Naive thymus-derived CD8-positive, alpha-beta T cell (primary cell): Measurements from ENCODE around the gene MOAP1. TPM values are rescaled to one million over a fixed set of nuclear protein-coding genes. Genes with fewer than 3 reads are reported as not detected.
"Not testable (repeated sequence)": the region's sequence is repeated elsewhere in the genome, so short reads cannot be mapped to it uniquely, and the experiment has no call there.

Experiments
- ATAC-seq, 2 donors: fragments of 150-1000 bp; cut with Tn5 transposase in 1 of 2; sonication (Bioruptor Pico), chemical (Tn5 transposase) in 1 of 2; 1 replicate in 1 of 2; 2 replicates in 1 of 2; pipeline ENCODE4 v1.10.0; 2021; ENCODE audit warnings: mild to moderate bottlenecking in 2 of 2, moderate library complexity in 2 of 2
- POLR2A ChIA-PET: fragments of 350-600 bp; sonication (Branson Sonifier 250); formaldehyde crosslinking; loops from one replicate; lab custom pipeline; 2021; ENCODE audit warnings: antibody characterized with exemption; lab: Charles Lee
- DNase-seq, 10 donors: peaks; one replicate each; pipeline versions ENCODE4 v3.0.0 to v3.0.0-alpha.2; 2020 to 2022
- H3K27ac Mint-ChIP-seq, 10 donors: one replicate each; pipeline ENCODE4 v1.8.0; 2020 to 2022; ENCODE audit warnings: mild to moderate bottlenecking in 10 of 10, mixed read lengths in 10 of 10, moderate library complexity in 4 of 10, inconsistent platforms in 1 of 10
- H3K27me3 Mint-ChIP-seq, 5 donors: one replicate each; pipeline ENCODE4 v1.8.0; 2021 to 2022; ENCODE audit warnings: mixed read lengths in 5 of 5
- H3K36me3 Mint-ChIP-seq, 3 donors: one replicate each; pipeline ENCODE4 v1.8.0; 2020 to 2022; ENCODE audit warnings: mixed read lengths in 3 of 3, mild to moderate bottlenecking in 2 of 3, inconsistent platforms in 1 of 3
- H3K4me1 Mint-ChIP-seq, 4 donors: one replicate each; pipeline ENCODE4 v1.8.0; 2021 to 2022; ENCODE audit warnings: mixed read lengths in 4 of 4
- H3K4me3 Mint-ChIP-seq, 10 donors: one replicate each; pipeline ENCODE4 v1.8.0; 2020 to 2022; ENCODE audit warnings: mild to moderate bottlenecking in 10 of 10, mixed read lengths in 10 of 10, moderate library complexity in 6 of 10, inconsistent platforms in 1 of 10
- H3K9me3 Mint-ChIP-seq, 9 donors: one replicate each; pipeline ENCODE4 v1.8.0; 2020 to 2022; ENCODE audit warnings: mixed read lengths in 9 of 9, mild to moderate bottlenecking in 3 of 9, inconsistent platforms in 1 of 9, moderate library complexity in 1 of 9
- polyA plus RNA-seq, 3 donors: library from polyadenylated mRNA; unstranded; fragments of 300-500 nt; fragmentation: Illumina TruSeq; gene quantifications; one replicate each; pipeline ENCODE4 v1.2.3, GENCODE V29; 2021
- total RNA-seq, 8 experiments: library from RNA in 2 of 8; stranded (reverse) in 2 of 8; gene quantifications; one replicate each; pipeline ENCODE4 v1.2.3 and lab custom pipeline; 2021 to 2026

Gene MOAP1
- total and polyA plus RNA-seq, 5 experiments from 2014 or later, result 56.8 to 75.0 (median 58.7) TPM

DNA sequence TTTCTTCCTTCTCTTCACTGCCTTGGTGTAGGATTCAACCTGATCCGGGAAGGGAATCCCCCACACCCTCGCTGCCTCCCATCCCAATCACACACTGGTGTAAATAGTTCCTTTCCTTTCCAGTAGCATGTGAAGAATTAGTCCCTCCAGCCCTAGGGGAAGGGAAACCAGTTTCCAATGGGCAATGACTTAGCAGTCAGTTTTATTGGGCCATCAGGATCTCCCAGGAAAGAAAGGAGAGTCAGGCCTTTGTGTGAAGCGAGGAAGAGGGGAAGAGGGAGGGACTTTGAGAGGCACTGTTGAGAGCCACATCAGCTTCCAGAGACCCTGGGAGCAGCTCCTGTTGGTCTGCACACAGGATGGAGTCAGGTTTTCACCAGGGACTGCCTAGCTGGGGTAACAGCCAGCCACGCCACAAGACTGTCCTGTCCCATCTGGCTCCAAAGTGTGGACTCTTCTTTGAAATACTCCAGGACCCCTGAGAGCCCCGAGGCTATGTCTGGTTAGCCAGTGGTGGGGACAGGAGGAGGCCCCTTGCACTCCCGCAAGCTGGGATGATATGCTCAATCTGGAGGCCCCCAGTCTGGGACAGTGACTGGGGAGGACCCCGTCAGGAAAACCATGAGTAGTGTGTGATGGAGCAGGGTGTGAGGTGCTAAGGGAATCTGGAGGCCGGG is 27.9 kb downstream of the MOAP1 start:
- DNase-seq (no peak), ATAC-seq (no peak)
- Mint-ChIP-seq H3K36me3 (no peaks in the 10 kb centered on the region), H3K4me1 (no peaks in the 10 kb centered on the region), H3K4me3 (no peak overlapping the region), H3K27ac (peak overlapping the region in 1 of 10 donors; percentile 59), H3K27me3 (peaks cover 0 to 2% (median 0%) of the 10 kb centered on the region in 5 donors), H3K9me3 (no peaks in the 10 kb centered on the region)
- POLR2A ChIA-PET, result interaction anchor here (0.6 kb wide), 1 partner anchor 23 kb away, joined by 8 read pairs; no protein-coding TSS in a partner anchor

DNA sequence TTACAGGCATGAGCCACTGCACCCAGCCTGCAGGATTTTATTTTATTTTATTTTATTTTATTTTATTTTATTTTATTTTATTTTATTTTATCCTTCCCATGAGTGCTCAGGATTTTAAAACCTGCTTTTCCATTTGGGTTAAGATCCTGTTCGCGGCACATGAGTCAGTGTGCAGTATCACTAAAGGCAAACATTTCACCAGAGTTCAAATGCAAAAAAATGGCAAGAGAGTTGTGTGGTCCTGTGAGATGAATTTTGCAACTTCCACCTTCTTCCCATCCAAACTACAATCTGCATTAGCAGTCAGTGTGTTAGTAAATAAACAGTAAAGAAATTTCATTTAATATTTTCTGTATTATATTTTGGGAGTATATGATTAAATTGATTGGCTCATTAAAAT is 29.0 kb downstream of the MOAP1 start:
- DNase-seq (no peak), ATAC-seq (no peak)
- Mint-ChIP-seq H3K27ac (no peak overlapping the region), H3K36me3 (no peaks in the 10 kb centered on the region), H3K27me3 (peaks cover 0 to 2% (median 0%) of the 10 kb centered on the region in 5 donors), H3K9me3 (no peaks in the 10 kb centered on the region), H3K4me1 (no peaks in the 10 kb centered on the region), H3K4me3 (no peak overlapping the region)
- POLR2A ChIA-PET, result no interaction called here

DNA sequence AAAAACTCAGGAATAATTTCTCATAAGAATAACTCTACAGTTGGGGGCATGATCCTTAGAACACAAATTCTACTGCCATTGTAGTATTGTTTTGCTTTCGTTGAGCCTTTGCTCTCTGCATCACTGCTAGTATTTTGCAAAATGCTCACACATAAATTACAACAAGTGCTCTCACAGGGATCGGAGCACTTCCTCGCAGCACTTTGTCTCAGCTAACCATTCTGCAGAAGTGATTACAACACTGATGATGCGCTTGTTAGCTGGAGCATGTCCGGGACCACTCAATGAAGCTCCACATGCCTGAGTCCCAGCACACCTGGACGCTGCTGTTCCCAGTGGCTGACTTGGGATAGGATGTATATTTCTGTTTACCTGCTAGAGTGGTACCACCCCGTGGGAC is 31.6 kb downstream of the MOAP1 start:
- POLR2A ChIA-PET, result no interaction called here
- Mint-ChIP-seq H3K36me3 (no peaks in the 10 kb centered on the region), H3K4me3 (no peak overlapping the region), H3K27ac (no peak overlapping the region), H3K27me3 (peaks cover 0 to 2% (median 0%) of the 10 kb centered on the region in 5 donors), H3K4me1 (peaks cover 0 to 6% (median 0%) of the 10 kb centered on the region in 4 donors), H3K9me3 (no peaks in the 10 kb centered on the region)
- ATAC-seq, result no peak
- no peak for DNase-seq

DNA sequence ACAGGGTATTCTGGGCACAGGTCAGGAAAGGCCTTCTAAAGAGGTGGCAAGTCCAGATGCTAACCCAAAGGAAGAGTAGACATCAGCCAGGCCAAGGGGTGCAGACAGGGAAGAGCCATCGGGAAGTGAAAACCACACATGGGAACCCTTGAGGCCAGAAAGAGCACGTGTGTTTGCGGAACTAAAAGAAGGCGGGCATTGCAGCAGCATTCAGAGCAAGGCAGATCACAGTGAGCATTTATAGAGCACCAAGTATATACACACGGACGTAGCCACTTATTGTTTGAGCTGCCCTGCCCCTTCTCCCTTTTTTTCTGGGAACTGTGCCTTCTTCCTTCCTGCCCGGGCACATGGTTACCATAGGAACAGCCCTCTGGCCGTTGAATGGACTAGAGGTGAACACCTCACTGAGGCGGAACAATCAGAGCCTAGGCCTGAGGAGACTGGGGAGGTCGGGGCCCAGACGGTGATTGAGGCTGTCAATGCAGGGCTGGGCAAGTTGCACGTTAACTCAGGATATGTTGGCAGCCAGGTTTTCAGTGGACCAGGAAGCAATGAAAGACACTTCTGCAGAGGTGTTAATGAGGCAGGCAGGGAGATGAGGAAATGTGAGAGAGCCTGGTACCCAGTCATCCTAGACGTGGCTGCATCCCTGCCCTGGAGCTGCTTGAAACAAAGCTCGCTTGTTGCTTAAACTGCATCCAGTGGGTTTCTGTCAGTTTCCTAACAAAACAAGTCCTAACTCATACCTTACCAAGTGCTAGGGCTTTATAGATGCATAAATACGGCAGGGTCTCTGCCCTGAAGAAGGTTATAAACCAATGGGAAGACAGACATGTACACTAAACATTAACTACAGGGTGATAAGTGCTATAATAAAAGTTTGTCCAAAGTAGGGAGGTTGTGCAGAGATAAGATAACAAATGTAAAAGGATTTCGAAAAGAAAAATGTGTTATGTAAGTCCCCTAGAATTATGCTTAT is 34.2 kb downstream of the MOAP1 start:
- DNase-seq, result no peak
- H3K36me3 Mint-ChIP-seq, result no peaks in the 10 kb centered on the region
- H3K27ac Mint-ChIP-seq, result peak overlapping the region in 1 of 10 donors; percentile 20
- ATAC-seq, result no peak
- peaks cover 0 to 2% (median 0%) of the 10 kb centered on the region in 5 donors for H3K27me3 Mint-ChIP-seq
- H3K4me3 Mint-ChIP-seq, result no peak overlapping the region
- peaks cover 0 to 6% (median 0%) of the 10 kb centered on the region in 4 donors for H3K4me1 Mint-ChIP-seq
- no peaks in the 10 kb centered on the region for H3K9me3 Mint-ChIP-seq
- POLR2A ChIA-PET, result no interaction called here

DNA sequence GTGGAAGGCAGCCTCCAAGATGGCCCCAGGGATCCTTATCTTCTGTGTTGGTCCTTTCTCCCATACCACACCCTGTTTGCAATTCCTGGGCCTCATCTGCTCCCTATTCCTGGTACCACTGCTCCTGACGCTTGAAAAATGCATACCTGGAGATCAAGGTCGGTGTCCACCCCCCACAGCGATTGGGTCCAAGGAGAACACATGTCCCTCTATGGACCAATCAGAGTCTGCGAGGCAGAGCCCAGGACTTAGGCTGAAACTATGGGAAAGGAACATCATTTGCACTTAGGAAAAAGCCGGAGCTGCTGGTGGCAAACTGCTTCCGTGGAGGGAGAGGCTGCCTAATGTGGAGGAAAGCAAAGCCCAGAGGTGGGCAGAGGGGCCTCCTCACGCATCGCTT is 35.7 kb downstream of the MOAP1 start:
- Mint-ChIP-seq H3K36me3 (no peaks in the 10 kb centered on the region), H3K27ac (peak overlapping the region in 1 of 10 donors; percentile 63), H3K27me3 (peaks cover 0 to 2% (median 0%) of the 10 kb centered on the region in 5 donors), H3K4me1 (peaks cover 0 to 6% (median 0%) of the 10 kb centered on the region in 4 donors), H3K4me3 (no peak overlapping the region), H3K9me3 (no peaks in the 10 kb centered on the region)
- POLR2A ChIA-PET, result no interaction called here
- DNase-seq (no peak), ATAC-seq (no peak)

DNA sequence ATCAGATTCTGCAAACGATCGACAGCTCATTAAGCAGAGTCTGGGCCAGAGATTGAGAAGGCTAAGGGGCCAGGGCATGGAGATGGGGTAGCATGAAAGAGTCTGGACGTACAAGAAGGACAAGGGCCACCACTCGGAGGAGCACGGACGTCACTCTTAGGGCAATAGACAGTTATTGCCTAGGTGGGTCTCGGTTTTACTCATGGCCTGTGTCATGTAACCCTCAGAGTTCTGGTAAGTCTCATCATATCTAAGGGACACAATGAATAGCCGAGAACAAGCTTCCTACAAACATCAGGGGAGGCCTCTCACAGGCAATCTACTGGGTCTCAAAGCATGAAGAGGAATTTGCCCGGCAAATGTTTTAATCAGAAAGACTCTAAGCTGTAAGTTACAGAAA is 38.6 kb downstream of the MOAP1 start:
- no peaks in the 10 kb centered on the region for H3K9me3 Mint-ChIP-seq
- peaks cover 0 to 6% (median 0%) of the 10 kb centered on the region in 4 donors for H3K4me1 Mint-ChIP-seq
- no peak overlapping the region for H3K27ac Mint-ChIP-seq
- no peak overlapping the region for H3K4me3 Mint-ChIP-seq
- no peak for DNase-seq
- POLR2A ChIA-PET, result no interaction called here
- H3K36me3 Mint-ChIP-seq, result no peaks in the 10 kb centered on the region
- ATAC-seq, result no peak
- H3K27me3 Mint-ChIP-seq, result no peaks in the 10 kb centered on the region

DNA sequence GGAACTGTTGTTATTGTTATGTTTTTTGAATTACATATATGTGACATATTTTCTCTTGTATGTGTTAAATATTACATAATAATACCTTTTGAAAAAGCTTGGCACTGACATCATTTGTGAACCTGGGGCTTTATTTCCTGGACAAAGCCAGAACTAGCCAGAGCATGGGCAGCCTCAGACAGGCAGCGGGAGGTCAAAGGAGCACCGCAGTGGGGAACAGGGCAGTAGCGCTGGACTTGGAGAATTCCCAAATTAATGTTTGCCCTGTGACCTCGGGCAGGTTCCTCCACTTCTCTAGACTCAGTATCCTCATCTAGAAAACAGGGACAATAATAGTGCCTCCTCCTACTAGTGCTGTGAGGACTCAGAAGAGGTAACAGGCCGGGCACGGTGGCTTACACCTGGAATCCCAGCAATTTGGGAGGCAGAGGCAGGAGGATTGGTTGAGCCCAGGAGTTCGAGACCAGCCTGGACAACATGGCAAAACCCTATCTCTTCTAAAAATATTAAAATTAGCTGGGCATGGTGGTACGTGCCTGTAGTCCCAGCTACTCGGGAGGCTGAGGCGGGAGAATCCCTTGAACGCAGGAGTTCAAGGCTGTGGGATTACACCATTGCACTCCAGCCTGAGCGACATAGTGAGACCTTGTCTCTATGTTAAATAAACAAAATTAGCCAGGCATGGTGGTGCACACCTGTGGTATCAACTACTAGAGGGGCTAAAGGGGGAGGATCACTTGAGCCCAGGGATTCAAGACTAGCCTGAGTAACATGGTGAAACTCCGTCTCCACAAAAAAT is 41.6 kb downstream of the MOAP1 start:
- no peaks in the 10 kb centered on the region for H3K36me3 Mint-ChIP-seq
- no peak overlapping the region for H3K4me3 Mint-ChIP-seq
- DNase-seq, result no peak
- H3K9me3 Mint-ChIP-seq, result no peaks in the 10 kb centered on the region
- H3K27ac Mint-ChIP-seq, result no peak overlapping the region
- no peaks in the 10 kb centered on the region for H3K27me3 Mint-ChIP-seq
- peaks cover 2 to 6% (median 3%) of the 10 kb centered on the region in 4 donors for H3K4me1 Mint-ChIP-seq
- POLR2A ChIA-PET, result no interaction called here
- no peak for ATAC-seq

DNA sequence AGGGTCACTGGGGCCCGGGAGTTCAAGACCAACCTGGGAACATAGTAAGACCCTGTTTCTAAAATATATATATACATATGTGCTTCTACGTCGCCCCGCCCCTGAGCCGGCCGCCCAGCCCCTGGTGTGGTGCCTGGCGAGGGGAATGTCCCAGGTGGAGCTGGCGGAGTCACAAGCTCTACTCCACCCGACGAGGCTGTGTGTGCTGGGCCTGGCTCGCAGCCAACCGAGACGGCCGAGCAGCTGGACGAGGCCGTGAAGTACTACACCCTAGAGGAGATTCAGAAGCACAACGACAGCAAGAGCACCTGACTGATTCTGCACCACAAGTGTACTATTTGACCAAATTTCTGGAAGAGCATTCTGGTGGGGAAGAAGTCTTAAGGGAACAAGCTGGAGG is 46.8 kb downstream of the MOAP1 start:
- peak overlapping the region in 1 of 10 donors; percentile 62 for H3K27ac Mint-ChIP-seq
- H3K4me3 Mint-ChIP-seq, result no peak overlapping the region
- POLR2A ChIA-PET, result no interaction called here
- H3K4me1 Mint-ChIP-seq, result peaks cover 2 to 6% (median 4%) of the 10 kb centered on the region in 4 donors
- no peaks in the 10 kb centered on the region for H3K36me3 Mint-ChIP-seq
- H3K9me3 Mint-ChIP-seq, result no peaks in the 10 kb centered on the region
- DNase-seq (no peak), ATAC-seq (no peak)
- H3K27me3 Mint-ChIP-seq, result no peaks in the 10 kb centered on the region

DNA sequence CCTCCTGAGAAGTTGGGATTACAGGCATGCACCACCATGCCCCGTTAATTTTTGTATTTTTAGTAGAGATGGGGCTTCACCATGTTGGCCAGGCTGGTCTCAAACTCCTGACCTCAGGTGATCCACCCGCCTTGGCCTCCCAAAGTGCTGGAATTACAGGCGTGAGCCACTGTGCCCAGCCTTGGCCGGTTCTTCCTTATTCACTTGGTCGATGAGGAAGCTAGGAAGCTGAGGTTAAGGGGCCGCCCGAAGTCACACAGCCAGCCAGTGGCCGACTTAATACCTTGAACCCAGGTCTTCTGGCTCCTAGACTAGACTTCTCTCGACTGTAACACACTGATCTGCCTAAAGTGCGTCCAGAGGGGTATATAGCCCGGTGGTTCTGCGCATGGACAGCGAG is 48.2 kb downstream of the MOAP1 start:
- H3K9me3 Mint-ChIP-seq, H3K36me3 Mint-ChIP-seq, POLR2A ChIA-PET, H3K4me3 Mint-ChIP-seq, DNase-seq, H3K27ac Mint-ChIP-seq, ATAC-seq, H3K27me3 Mint-ChIP-seq, H3K4me1 Mint-ChIP-seq: not testable (repeated sequence)

DNA sequence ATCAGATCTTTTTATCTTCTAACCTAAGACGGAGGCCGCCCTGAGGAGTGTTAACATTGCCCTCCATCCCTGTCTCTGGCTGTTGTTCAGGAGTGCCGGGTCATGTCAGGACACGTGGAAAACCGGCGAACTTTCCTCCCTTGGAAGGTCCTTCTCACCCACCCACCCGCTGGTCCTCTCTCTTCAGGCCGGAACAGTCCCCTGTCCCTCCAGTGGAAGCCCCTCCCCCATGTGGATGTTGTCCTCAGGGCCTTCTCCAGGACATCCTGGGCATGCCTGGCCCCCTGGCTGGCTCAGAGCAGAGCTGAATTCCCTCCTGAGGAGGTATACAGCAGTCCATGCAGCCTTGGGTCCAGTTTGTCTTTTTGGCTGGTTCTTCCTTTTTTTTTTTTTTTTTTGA is 48.7 kb downstream of the MOAP1 start:
- Mint-ChIP-seq H3K36me3 (no peaks in the 10 kb centered on the region), H3K4me3 (peak overlapping the region in 1 of 10 donors; percentile 52), H3K9me3 (no peaks in the 10 kb centered on the region), H3K27me3 (no peaks in the 10 kb centered on the region), H3K27ac (no peak overlapping the region), H3K4me1 (peaks cover 4 to 6% (median 5%) of the 10 kb centered on the region in 4 donors)
- DNase-seq (no peak), ATAC-seq (no peak)
- POLR2A ChIA-PET, result no interaction called here

DNA sequence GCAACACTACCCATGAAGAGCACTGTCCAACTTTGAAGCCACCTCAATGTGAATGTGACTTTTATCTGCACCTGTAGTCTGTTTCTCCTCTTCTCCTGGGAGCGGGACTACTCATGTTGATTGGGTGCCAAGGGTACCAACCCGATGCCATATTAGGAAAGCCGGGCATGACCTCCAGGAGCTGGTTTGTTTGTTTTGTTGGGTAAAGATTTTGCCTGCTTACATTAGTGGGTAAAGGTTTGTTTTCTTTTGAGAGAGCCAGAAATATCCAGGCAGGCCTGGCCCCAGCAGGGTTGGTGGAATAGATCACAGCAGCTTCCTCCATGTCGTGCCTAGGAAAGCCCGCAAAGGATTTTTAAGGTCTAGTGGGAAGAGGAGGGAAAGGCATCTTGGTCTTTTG is 49.3 kb downstream of the MOAP1 start:
- H3K4me3 Mint-ChIP-seq, result no peak overlapping the region
- H3K36me3 Mint-ChIP-seq, result no peaks in the 10 kb centered on the region
- peak overlapping the region in 1 of 10 donors; percentile 60 for H3K27ac Mint-ChIP-seq
- POLR2A ChIA-PET, result no interaction called here
- ATAC-seq, result no peak
- H3K4me1 Mint-ChIP-seq, result peaks cover 4 to 6% (median 5%) of the 10 kb centered on the region in 4 donors
- no peaks in the 10 kb centered on the region for H3K27me3 Mint-ChIP-seq
- DNase-seq, result no peak
- H3K9me3 Mint-ChIP-seq, result no peaks in the 10 kb centered on the region

DNA sequence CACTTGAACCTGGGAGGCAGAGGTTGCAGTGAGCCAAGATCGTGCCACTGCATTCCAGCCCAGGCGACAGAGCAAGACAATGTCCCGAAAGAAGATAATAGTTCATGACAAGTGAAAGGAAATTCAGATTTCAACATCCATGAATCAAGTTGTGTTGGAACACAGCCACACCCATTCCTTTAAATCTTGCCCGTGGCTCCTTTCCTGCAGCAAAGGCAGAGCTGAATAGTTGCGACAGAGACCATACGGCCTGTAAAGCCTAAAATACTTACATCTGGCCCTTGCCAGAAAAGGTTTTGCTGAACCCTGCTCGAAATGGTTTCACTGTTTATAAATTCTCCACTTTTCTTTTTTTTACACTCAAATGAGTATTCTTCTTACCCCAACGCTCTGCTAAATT is 51.2 kb downstream of the MOAP1 start:
- POLR2A ChIA-PET, result interaction anchor here (0.9 to 1.1 kb wide), 2 partner anchors 15 to 20 kb away, joined by 6 read pairs; no protein-coding TSS in a partner anchor
- Mint-ChIP-seq H3K36me3 (no peaks in the 10 kb centered on the region), H3K4me3 (no peak overlapping the region), H3K27ac (no peak overlapping the region), H3K4me1 (peaks cover 0 to 4% (median 1%) of the 10 kb centered on the region in 4 donors), H3K27me3 (no peaks in the 10 kb centered on the region), H3K9me3 (no peaks in the 10 kb centered on the region)
- DNase-seq (no peak), ATAC-seq (no peak)
